GM19468 (cell line): Measurements from ENCODE around the gene GTF3C4.
"Not testable (repeated sequence)": the region's sequence is repeated elsewhere in the genome, so short reads cannot be mapped to it uniquely, and the experiment has no call there.

Experiments
- ATAC-seq: cut with Tn5 transposase; IDR thresholded peaks from one replicate; pipeline ENCODE4 v1.9.1; 2021; ENCODE audit warnings: mild to moderate bottlenecking, moderate library complexity, moderate number of reproducible peaks; ENCODE audit not compliant: unreplicated experiment; ENCODE audit errors: extremely low read depth

GTF3C4 gene

DNA sequence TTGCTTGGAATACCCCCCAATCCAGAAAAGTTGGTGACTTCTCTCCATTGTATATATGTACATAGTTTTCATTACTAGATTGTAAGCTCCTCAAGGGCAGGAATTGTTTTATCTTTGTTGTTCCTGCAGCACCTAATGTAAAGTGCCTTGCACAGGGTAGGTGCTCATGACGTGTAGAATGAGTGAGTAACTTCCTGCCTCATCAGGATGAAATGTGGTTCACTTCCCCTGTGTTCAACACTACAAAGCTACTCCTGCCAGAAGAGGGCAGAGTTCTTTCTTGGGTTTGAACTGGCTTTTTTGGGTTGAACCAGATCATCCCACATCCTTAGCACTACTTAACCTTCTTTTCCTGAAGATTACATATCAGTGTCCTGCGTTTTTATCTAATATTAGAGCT lies 23.9 kb downstream of the GTF3C4 start:
- no peak for ATAC-seq

DNA sequence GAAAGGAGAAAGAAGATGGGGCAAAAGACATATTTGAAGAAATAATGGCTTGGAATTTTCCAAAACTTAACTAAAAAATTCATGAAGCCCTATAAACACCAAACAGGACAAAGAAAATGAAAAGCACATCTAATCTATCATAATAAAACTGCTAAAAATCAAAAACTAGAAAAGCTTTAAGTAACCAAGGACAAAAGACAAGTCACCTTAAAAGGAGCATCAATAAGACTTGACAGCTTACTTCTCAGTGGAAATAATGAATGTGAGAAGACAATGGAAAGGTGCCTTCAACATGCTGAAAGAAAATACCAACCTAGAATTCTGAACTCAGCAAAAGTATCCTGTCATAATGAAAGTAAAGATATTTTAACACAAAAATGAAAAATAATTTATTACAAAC lies 27.0 kb downstream of the GTF3C4 start:
- ATAC-seq: no peak

DNA sequence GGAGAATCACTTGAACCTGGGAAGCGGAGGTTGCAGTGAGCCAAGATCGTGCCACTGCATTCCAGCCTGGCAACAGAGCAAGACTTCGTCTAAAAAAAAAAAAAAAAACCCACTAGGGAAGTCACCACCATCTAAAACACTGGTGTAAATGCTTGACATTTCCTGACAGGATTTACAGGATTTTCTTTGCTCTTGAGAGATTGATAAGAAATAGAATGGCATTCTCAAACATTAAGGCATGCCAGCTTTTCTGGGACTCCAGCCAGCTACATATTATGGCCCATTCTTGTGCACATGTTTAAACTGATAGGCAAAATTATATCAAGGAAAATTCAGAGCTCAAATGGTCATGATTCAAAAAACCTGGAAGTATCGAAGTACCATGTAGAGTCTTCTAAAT lies 28.7 kb downstream of the GTF3C4 start:
- no peak for ATAC-seq

DNA sequence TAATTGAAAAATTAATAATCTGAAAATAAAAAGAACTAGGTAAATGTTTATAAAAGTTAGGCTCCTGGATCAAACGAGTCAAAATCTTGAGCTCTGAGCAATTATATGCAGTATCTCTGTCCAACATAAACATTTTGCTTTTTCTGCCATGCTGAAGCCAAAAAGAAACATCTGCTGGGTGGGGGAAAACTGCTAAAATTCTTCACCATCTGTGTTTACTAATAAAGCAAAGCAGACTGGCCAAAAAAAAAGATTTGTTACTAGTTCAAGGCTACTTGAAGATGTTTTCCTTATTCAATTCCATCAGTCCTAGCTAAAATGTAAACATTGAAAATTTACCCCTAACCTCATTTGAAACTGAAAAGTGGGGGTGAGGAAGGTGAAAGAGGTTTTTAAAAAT lies 29.7 kb downstream of the GTF3C4 start:
- ATAC-seq: no peak

DNA sequence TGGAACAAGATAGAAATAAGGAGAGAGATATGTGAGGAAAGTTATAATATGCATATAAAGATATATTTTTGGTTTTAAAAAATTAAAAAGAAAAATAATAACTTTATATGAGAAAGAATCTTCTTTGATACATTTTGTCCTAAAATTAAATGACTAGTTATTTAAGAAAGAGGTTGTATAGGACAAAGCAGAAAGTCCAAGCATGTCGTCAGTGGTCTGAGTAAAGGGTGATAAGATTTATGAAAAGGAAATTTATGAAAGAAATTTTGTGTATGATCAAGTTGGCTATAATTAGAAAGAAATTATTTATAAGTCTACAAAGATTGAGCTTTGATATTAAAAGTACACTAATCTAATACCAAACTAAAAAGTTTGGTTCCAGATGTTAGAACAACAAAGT lies 32.0 kb downstream of the GTF3C4 start:
- no peak for ATAC-seq

DNA sequence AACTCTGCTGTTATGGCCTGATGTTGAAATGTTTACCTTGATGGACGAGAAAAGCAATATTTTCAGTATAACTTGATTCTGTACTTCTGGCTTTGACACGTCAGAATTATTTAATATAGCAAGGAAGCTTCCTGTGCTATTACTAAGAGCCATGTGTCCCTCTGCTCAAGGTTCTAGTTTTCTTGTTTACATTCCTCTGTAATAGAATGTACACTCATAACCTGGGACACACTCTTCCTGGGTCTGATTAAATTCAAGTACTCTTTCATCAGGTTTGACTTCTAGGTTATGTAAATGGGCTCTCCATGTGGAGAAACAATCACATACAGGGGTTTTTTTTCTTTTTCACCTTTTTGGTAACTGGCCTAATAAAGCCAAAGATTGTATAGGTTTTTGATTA lies 33.1 kb downstream of the GTF3C4 start:
- ATAC-seq: no peak

DNA sequence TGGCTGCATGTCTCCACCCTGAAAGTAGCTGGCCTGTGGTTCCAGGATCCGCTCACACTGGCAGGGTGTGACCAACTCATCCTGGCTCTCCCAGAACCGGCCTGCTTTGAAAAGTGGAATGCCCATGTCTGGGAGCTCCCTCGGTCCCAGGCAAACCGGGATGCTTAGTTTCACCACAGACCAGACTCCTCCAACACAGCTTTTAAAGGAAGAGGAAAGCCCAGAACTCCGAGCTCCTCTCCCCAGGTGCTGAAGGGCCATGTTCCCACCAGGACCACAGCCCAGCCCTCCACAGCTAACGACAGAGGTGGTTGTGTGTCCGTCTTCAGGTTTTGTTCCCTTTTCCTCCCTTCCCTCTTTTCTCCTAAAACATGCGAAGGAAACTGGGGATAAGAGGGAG lies 38.0 kb downstream of the GTF3C4 start:
- ATAC-seq: no peak

DNA sequence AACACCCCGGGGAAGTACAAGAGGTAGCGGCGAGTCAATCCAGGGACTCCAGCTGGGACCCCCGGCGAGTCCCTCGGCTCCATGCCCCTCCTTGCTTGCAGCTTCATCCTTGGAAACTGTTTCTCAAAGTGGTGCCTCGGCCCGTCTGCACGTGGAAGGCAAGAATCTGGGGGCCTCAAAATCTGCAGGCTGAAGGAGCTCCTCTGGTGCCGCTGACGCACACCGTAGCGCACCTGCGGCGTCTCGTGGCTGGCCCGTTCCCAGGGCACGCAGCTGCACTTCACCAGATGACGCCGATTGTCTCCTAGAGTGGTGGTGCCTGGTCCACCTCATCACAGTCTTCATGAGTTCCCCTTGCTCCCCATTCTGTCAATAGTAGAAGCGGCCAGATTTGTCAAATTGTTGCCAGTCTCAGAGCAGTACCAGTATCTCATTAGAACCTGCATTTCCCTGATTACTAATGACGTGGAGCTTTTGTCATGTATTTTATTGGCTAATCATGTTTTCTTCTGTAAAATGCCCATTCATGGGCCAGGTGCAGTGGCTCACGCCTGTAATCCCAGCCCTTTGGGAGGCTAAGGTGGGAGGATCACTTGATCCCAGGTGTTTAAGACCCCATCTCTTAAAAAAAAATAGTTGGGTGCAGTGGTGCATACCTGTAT lies 38.6 kb downstream of the GTF3C4 start:
- ATAC-seq: no peak

DNA sequence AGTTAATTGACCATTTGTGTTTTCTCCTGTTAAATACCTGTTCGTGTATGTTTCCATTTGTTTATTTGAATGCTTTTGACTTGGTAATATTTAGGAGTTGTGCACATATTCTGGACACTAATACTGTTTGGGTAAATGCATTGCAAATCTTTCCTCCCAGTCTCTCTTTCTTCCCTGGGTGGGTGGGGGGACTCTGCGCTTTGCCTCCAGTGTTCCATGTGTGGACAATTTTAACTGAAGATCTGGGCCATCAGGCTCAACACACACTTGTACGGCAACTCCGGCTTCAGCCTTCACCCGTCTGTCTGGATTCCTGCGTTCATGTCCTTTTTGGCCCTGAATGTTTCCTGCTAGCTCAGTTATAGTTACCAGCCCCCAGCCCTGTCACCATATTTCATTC lies 40.1 kb downstream of the GTF3C4 start:
- no peak for ATAC-seq

DNA sequence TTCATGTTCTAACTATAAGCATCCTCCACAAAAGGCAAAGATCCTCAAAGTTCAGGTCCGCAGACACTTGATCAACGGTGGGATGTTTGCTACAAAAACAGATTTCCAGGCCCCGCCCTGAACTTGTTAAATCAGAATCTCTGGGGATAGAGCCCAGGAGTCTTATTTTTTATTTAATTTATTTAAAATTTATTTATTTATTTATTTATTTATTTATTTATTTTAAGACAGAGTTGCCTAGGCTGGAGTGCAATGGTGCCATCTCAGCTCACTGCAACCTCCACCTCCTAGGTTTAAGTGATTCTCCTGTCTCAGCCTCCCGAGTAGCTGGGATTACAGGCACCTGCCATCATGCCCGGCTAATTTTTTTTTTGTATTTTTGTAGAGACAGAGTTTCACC lies 40.9 kb downstream of the GTF3C4 start:
- ATAC-seq: not testable (repeated sequence)

DNA sequence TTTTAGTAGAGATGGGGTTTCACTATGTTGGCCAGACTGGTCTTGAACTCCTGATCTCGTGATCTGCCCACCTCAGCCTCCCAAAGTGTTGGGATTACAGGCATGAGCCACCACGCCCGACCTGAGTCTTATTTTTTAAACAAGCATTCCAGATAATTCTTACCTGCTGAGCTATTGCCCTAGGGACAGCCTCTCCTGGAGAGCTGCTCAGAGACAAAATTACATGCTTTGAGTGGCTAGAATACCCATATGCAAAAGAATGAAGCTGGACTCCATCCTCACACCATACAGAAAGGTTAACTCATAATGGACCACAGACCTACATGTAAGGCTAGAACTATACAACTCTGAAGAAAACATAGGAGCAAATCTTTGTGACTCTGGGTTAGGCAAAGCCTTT lies 41.6 kb downstream of the GTF3C4 start:
- ATAC-seq: no peak

DNA sequence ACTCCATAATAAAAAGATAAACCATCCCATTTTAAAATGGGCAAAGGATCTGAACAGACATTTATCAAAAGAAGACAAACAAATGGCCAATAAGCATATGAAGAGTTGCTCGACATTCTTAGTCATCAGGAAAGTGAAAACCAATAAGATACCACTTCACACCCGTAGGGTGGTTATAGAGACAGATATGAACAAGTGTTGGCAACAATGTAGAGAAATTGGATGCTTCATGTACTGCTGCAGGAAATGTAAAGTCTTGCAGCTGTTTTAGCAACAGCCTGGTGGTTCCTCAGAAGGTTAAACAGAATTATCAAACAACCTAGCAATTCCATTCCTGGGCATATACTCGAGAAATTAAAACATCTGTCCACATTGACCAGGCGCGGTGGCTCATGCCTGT lies 42.5 kb downstream of the GTF3C4 start:
- ATAC-seq: no peak

DNA sequence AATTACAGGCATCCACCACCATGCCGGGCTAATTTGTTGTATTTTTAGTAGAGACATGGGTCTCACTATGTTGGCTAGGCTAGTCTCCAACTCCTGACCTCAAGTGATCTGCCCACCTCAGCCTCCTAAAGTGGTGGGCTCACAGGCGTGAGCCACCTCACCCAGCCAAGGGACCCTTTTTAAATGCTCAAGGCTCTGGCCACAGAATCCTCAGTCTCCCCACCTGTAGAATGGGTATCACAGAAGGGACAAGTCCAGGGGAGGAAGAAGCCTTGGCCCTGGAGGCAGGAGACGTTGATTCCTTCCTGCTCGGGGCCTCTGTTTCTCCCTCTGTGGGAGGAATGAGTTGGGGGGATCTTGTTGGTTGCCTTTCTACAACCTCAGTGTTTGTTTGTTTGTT lies 45.7 kb downstream of the GTF3C4 start:
- no peak for ATAC-seq

DNA sequence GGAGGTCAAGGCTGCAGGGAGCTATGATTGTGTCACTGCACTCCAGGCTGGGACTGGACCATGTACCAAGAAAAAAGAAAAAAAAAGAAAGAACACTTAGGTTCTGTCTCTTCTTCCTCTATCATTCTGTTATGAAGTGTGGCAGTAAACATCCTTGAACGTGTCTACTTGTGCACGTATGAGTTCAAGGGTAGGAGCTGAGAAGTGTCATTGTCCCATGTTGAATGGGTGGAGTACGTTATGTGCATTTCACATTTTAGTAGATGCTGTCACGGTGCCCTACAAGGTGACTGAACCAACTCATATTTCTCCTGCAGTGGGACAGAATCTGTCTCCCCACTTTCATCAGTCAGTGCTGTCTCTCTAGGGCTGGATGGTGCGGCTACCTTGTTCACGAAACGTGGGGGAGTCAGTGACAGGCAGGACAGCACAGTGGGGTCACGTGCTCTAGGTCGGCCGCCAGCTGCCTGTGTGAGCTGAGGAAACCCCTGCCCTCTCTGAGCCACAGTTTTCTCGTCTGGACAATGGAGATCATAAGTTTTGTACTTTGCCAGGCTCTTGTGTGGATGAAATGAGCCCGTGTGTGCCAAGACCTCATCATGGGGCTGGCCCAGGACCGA lies 47.2 kb downstream of the GTF3C4 start:
- ATAC-seq: no peak

DNA sequence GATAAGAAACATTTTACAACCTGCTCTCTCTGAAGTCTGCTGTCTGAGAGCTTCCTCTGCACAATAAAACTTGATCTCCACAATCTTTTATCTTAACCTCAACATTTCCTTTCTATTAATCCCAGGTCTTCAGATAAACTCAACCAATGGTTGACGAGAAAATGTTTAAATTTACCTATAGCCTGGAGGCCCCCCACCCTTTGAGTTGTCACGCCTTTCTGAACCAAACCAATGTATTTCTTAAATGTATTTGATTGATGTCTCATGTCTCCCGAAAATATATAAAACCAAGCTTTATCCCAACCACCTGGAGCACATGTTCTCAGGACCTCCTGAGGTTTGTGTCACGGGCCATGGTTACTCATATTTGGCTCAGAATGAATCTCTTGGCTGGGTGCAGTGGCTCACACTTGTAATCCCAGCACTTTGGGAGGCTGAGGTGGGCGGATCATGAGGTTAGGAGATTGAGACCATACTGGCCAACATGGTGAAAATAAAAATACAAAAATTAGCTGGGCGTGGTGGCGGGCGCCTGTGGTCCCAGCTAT lies 48.2 kb downstream of the GTF3C4 start:
- not testable (repeated sequence) for ATAC-seq

DNA sequence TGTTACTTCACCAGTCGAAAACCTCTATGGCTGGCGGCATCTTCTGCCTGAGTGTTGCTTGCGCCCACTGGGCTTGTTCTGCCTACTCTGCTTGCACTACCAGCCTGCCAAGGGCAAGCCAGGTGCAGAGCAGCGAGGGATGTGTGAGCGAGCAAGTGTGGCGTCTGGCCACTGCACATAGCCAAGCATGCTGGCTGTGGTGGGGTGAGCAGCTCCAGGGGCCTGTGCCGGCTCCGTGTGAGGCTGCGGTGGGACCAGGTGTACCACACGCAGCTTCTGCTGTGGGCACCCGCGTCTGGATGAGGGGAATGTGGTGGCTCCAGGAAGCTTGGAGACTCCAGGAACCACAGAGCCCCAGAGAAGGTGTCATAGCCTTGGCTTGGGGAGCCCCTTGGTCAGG lies 51.4 kb downstream of the GTF3C4 start:
- ATAC-seq: no peak

DNA sequence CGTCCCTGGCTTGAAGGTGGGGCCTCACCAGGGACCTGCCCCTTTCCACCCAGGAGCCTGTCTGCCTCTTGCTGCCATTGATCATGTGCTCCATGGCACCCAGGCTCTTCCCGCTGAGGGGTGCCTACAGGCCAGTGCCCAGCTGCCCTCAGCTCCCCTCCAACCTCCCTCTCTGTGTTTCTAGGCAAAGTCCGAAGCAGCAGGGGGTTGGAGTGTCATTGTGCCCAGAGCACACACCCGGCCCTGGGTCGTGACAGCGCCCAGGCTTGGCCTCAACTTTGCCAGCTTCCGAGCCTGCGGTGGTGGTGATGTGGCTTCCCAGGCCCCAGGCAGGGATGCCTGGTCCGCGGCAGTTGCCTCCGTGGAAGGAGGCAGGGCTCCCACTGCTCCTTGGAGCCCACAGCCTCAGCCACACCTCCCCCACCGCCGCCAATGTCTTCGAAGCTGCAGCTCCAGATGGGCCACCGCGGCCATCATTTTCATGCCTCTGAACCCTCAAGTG lies 52.4 kb downstream of the GTF3C4 start:
- ATAC-seq: no peak

DNA sequence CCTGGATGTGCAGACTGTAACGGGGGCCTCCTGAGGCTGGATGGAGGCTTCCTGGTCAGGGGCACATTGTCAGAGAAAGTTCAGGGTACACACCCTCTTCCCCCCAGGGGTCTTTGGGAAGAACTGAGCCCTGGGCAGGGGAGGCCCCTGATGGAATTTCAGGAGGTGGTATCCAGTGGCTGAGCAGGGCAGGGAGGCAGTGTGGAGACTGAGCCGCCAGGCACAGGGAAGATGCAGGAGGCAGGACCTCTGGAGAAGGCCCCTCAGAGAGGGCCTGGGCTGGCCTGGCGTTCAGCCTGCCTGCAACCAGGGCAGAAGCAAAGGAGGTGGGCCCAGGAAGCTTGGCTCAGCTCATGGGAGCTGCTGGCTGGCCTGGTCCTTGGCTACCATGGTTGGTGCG lies 53.5 kb downstream of the GTF3C4 start:
- ATAC-seq: no peak

DNA sequence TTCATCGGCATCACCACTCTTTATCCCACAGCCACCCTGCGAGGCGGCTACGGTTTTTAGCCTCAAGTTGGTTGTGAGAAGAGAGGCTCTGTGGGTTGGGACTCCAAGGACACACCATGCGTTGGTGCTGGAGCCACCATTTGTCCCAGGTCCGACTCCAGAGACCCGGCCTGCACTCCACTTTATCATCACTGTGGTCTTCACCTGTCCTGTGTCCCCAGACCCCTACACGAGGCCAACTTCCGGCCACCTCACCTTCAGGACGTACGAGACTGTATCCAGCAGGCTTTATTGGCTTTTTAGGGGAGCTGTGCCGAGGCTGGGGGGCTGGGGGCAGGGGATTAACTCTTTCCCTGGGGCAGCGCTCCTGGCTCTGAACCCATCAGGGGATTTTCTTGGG lies 55.0 kb downstream of the GTF3C4 start:
- no peak for ATAC-seq

DNA sequence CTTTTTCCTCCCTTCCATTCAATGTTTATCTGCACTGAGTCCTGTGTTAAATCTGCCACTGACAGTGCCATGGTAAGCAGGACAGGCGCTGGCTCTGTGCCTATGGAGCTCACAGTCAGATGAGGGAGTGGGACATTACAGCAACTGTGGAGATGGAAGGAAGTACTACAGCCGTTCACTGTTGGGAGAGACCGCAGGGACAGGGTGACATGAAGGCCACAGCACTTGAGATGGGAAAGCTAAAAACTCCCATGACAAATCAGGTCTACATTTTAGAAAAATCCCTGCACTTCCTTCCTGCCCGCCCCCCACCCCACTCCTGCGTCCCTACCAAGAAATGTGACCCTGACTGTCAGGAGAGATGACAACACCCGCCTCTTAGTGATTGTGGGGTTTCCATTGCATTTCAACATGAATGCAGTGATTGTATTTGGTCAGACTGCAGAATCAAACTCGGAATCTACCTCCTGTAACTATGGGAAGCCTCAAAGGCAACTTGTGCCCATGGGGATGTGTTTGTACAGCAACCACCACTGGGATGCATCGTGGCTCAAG lies 56.4 kb downstream of the GTF3C4 start:
- no peak for ATAC-seq

DNA sequence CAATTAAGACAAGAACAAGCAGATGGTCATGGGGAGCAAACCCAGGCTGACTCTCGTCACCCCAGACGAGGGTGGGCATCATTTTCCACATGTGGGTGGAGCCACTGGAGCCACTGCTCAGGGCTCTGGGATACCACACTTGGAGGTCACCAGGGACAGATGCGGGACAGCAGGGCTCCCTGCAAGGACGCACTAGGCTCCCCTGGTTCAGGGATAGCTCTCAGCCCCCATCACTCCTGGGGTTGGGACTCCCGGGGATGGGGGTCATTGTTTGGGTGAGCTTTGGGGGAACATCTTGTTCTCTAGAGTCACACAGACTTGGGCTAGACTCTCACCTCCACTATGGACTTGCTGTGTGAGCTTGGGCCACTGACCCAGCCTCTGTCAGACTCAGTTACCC lies 57.8 kb downstream of the GTF3C4 start:
- no peak for ATAC-seq

DNA sequence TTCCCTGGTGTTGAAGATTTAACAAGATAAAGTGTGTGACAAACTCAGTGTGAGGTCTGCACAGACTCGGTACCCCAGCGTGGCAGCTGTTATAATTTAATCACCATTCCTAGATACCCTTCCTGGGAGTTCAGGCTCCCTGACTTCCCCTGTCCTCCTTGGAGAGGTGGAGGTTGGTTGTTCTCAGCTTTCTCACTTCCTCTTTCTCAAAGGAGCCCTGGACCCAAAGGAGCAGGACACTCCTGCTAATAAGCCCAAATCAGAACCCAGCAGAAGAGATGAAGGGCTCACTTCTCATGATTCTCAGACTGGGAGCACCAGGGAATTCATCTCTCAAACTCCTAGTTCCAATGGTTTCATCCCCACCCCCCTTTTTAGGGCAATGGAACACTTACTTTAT lies 58.2 kb downstream of the GTF3C4 start:
- no peak for ATAC-seq
